GM18508 (cell line): Measurements from ENCODE around the gene SULT1C4.
"Not testable (repeated sequence)": the region's sequence is repeated elsewhere in the genome, so short reads cannot be mapped to it uniquely, and the experiment has no call there.

Experiments
- ATAC-seq: cut with Tn5 transposase; IDR thresholded peaks from one replicate; pipeline ENCODE4 v1.9.1; 2021; ENCODE audit warnings: moderate number of reproducible peaks; ENCODE audit not compliant: insufficient read depth, unreplicated experiment

The SULT1C4 gene

GRCh38 chr2:108377815-108378630 is at the start of gene SULT1C4:
Gene SULT1C4 (plus strand): TSS chr2:108377954. CDS start chr2:108378338, 384 bp downstream.
- no peak for ATAC-seq

- ATAC-seq: no peak
Measured at GRCh38 chr2:108329771-108330170, 48.0 kb upstream of the SULT1C4 start.

GRCh38 chr2:108330979-108331378 is 46.8 kb upstream of the SULT1C4 start:
- no peak for ATAC-seq

DNA sequence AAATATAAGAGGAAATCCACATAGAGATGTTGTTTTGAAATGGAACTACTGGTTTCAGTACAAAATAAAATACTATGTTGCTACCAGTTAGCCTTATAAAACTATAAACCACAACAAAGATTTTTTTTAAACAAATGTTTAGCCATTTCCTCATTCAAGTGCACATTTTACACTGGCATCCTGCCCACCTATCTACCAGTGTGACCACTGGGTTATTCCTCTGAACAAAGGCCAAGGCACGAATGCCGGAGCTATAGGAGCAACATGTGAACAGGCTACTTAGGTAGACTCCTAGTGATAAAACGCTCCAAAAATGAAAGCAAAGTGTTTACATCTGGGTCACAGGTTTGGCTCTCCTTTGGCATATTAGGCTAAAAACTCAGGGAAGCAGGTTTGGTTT is 31.8 kb upstream of the SULT1C4 start:
- no peak for ATAC-seq

DNA sequence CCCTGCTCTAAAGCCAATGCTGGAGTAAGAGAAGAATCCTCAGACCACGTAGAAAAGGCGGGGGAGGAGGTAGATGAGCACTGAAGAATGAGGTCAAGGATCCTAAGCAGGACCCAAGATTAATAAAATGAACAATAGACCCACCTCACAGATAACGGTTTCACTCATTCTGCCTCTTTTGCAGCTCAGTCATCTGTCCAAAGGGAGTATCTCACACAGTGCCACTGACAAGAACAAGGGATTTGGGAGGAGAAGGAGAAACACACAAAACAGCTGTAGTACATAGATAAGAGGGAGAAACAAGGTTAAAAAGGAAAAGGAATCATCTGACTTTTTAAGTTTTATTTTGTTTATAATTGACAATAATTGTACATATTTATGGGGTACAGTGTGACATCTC is 30.9 kb upstream of the SULT1C4 start:
- ATAC-seq: no peak

DNA sequence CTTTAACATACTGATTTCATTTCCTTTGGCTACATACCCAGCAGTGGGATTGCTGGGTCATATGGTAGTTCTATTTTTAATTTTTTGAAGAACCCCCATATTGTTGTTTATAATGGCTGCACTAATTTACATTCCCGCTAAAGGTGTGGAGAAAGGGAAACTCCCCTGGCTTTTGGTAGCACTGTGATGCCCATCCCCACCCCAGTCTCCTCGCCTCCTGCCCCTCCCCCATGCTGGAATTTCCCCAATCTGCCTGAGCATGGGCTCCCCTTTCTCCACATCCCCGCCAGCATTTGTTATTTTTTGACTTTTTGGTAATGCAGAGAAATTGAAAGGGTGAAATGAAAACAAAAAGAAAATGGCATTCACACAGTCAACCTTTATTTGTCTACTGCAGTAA is 30.0 kb upstream of the SULT1C4 start:
- ATAC-seq: no peak

GRCh38 chr2:108348816-108349570 is 28.8 kb upstream of the SULT1C4 start:
- no peak for ATAC-seq

DNA sequence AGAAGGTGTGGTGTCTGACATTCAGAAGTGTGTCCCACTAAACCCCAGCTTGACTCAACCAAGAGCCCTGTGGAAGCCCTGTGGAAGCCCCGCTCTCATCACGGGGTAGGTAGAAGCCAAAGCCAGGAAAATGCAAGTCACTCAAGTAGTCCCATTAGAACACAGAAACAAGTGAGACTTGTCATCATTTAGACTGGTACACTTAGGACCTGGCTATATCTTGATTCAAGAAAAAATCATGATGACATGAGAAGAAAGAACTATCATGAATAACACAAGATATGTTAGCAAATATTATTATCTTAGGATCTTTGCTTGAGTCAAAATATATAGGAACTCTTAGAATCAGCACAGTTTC is 28.2 kb upstream of the SULT1C4 start:
- no peak for ATAC-seq

DNA sequence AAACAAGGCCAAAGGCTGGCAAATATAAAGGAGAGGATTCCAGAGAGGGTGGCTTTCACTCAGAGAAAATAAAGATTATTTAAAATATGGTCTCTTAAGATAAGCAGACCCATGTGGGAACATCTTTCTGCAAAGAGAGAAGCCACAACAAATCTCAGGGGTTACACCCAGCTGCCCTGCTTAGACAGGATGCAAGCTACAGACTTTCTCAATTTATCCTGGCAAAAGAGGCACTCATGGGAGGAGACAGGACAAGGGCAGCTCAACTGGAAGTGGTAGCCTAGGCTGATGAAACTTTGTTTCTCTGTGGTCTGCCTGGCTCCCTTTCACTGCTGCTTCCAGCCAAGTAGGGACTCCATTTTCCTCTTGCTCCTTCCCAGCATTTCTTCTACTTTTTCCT is 25.9 kb upstream of the SULT1C4 start:
- no peak for ATAC-seq

GRCh38 chr2:108354136-108354535 is 23.6 kb upstream of the SULT1C4 start:
- no peak for ATAC-seq

DNA sequence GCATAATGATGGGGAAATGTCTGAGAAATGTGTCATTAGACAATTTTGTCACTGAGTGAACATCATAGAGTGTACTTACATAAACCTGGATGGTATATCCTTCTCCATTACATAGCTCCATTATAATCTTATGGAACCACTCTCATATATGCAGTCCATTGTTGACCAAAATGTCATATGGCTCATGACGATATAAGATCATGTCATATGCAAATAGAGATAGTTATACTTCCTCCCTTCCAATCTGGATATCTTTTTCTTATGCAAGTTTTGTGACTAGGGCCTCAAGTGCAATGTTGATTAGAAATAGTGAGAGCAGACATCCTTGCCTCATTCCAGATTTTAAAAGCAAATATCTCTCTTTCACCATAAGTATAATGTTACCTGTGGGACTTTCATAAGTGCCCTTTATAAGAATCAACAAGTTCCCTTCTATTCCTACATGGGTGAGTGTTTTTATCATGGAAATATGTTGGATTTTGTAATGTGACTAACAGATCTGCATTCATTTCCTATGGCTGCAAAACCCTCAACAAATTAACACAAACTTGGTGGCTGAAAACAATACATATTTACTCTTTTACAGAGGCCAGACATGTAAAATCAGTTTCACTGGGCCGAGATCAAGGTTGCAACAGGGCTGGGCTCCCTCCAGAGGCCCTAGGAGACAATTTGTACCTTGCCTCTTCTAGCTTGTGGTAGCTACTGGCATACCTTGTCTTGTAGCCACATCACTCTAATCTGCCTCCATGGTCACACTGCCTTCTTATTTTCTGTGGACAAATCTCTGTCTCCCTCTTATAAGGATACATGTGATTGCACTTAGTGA is 21.6 kb upstream of the SULT1C4 start:
- no peak for ATAC-seq

DNA sequence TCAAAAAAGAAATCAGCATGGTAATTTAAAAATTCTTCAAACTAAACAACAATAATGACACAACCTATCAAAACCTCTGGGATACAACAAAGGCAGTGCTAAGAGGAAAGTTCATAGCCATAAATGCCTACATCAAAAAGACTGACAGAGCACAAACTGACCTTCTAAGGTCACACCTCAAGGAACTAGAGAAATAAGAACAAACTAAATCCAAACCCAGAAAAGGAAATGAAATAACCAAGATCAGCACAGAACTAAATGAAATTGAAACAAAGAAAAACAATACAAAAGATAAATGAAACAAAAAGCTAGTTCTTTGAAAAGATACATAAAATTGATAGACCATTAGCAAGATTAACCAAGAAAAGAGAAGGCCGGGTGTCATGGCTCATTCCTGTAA is 18.4 kb upstream of the SULT1C4 start:
- not testable (repeated sequence) for ATAC-seq

GRCh38 chr2:108360776-108361468 is 16.8 kb upstream of the SULT1C4 start:
- ATAC-seq: no peak

DNA sequence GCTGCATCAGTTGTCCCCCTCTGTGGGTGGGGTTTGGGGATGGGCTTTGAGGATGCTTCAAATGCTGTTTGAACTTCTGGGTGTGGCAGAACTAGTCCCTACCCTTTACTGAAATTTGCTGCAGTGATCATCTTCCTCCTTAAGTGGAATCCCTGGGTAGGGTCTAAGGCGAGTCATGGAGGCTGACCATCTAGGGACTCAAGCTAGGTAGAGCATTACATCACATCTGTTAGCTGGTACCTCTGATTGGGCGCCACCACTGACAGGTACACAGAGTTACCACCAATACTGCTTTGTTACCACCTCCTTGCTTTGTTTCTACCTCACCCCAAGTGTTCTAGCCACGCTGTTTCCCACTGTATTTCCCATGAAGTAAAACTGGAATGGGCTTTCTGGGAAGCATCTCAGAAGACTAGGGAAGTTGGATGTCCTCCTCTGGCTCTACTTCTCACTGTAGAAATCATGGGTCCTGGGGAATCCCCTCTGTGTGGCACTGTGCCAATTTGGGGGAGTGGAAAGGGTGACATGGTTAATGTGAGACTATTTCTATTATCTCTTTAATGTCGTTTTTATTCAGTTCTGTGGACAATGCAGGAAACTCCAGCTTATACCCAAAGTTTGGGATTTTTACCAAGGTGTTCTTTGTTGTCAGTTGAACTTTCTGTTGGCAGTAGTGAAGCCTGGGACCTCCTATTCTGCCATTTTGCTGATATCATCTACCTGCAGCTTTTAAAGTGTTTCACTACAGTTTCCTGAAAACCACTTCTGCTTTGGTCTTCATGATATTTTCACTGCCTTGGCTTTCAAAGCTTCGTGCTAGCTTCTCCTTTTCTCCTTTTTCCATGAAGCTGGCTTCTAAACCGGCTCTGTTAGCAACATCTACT is 14.5 kb upstream of the SULT1C4 start:
- no peak for ATAC-seq

- no peak for ATAC-seq
Measured at GRCh38 chr2:108363908-108364225, 13.9 kb upstream of the SULT1C4 start.

GRCh38 chr2:108364676-108365297 is 13.0 kb upstream of the SULT1C4 start:
- no peak for ATAC-seq

DNA sequence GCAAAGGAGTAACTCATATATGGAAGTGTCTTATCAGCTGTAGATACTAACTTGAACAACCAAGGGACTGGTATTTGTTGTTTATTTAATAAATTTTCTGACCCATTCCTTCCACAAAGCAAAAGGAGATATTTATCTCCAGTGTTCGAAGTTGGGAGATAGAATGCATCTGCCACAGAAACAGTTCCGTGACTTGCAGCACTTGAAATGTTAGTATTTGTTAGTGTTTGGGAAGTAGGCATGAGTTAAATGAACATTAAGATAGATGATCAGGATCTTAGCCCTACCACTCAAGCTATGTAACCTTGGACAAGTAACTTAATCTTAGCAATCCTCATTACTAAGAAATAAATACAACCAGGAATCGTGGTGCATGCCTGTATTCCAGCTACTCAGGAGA is 12.1 kb upstream of the SULT1C4 start:
- ATAC-seq: no peak

GRCh38 chr2:108367014-108367413 is 10.7 kb upstream of the SULT1C4 start:
- no peak for ATAC-seq

GRCh38 chr2:108367561-108368175 is 10.1 kb upstream of the SULT1C4 start:
- ATAC-seq: no peak
